ENCODE measurements around the gene CLASRP. TPM values are rescaled to one million over a fixed set of nuclear protein-coding genes. Genes with fewer than 3 reads are reported as not detected.
"Not testable (repeated sequence)": the region's sequence is repeated elsewhere in the genome, so short reads cannot be mapped to it uniquely, and the experiment has no call there.

CLASRP gene
- total RNA-seq, 2 donors from 2014 or later = 48.6 to 58.5 TPM

DNA sequence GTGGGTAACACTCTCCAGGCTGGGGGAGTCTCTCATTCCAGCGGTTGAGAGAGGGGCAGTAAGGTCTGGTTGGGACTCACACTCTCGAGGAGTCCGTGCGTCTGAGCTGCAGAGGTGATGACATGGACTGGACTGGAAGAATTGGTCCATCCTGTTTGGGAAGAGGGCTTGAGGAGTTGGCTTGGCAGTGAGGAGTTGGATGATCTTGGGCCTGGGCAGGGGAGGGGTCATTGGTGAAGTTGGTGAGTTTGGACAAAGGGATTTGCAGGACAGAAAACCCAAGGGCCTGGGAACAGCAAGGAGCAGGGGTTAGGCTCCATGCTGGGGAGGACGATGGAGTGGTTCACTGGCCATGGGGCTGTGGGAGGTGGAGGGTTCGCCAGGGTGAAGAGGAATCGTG is 57.9 kb downstream of the CLASRP start:
- intact Hi-C loops (cut with DNase I) = no loop called here
- no peak for DNase-seq (ENCODE audit: low spot score)

DNA sequence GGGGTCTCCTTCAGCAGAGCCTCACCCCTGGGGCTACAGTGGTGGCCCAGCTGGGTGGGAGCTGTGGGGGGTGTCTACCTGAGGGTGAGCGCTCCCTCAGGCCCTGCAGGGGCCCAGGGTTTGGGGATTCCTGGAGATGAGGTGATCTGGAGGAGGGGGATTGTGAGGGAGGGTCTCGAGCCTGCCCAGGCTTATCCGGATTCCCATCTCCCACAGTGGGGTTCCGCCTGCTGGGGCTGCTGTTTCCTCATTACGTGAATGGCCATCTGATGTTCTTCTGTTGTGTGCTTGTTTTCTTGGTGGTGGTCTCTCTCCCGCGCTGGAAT is 58.6 kb downstream of the CLASRP start:
- no peak for DNase-seq (ENCODE audit: low spot score)
- intact Hi-C loops (cut with DNase I) = no loop called here

DNA sequence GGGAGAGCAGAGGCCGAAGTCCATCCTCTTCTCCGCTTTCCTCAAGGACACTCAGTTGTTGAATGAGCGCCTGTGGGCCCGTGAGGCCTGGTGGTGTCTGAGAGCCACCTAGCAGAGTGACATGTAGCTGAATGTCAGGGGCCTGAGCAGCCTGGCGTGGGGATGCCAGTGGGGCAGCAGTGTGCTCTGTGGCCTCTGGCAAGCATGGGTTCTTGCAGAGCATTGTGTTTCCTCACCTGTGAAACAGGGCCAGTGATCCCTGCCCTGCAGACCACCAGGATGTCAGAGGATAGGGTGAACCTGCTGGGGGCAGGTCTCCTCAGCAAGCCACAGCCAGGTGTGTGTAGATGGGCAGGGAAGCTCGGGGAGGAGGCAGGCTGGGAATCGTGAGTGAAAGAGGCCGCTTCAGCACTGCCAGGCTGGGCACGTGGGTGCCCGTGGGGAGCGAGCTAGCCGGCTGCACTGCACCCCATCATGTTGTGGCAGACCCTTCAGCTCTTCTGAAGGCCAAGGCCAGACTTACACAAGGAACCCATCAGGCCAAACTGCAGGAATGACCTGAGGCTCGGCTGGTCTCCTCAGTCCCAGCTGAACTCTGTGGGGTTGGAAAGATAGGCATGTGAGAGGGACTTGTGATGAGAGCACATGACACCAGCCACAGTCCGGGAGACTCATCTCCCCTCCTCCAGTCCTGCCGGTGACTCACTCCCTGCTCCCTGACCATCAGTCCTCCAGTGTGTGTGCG is 59.1 kb downstream of the CLASRP start:
- peak; percentile 90 for DNase-seq (ENCODE audit: low spot score)
- intact Hi-C loops (cut with DNase I) = no loop called here

DNA sequence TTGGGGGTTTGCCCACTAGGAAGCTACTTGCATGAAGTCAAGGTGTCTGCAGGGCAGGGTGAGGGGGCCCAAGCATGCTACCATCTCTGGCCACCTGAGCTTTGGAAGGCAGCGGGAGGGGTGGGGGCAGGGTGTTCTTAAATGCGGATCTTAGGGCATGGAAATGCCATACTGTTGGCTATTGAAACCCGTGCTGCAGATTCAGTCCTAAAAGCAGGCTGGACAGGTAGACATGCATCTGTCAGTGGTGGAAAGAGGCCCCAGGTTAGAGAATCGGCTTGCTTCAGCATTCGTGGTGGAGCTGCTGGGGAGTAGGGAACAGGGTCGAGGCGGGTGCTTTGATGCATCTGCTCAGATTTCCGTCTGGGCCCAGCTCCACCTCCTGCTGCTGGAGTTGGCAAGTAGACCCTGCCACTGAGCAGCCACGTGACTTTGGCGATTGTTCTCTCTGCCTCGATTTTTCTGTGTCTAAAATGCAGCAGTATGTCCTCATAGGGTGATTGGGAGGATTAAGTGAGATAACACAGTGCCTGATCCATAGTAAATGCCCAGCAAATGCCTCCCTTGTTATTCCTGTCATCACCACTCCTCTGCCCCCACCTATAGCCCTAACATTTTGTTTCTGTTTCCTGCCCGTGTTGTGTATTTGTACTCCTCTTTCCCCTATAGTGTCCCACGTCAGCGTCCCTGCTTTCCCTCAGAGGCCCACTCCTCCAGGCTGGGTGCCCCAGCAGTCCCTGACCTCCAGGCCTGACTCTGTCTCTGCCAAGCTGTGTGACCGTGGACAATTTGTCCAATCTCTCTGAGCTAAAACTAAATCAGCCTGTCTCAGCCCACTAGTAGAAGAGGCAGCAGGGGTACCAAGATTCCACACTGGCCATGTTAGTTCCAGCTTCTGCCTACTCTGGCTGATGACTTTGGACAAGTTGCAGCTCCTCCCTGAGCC is 59.9 kb downstream of the CLASRP start:
- no peak for DNase-seq (ENCODE audit: low spot score)

DNA sequence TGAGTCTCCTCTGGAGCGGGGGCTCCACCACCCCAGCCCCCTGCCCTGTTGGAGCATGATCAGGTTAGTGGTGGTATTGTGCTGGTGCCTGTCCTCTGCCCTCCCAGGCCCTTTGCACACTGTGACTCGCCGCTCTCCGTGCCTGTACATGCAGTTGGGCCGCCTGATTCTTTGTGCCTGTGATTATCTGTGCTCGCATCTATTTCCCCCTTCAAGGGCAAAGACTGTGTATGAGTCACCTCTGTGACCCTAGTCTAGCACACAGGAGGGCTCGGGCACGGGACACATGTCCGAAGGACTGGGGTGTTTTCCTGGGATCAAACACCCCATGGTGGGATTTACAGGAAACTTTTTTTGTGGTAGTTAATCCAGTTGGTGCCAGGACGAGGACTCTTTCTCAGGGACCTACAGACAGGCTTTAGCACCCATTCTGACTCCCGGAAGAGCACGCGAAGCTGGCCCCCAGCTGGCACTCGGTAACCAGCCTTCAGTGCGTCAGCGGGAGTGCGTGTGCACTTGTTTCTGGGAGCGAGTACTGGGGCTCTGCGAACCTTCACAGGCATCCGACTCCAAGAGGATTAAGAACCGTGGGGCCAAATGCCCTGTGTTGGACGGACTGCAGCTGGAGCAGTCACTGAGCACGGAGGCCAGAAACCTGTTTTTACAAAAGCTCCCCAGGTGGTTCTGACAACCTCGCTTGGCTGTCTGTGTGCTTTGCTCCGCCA is 60.8 kb downstream of the CLASRP start:
- DNase-seq (ENCODE audit: low spot score) = no peak
- intact Hi-C loops (cut with DNase I) = no loop called here

More for the DNA sequence above, 59.9 kb downstream of the CLASRP start:
- intact Hi-C loops (cut with DNase I) = no loop called here

DNA sequence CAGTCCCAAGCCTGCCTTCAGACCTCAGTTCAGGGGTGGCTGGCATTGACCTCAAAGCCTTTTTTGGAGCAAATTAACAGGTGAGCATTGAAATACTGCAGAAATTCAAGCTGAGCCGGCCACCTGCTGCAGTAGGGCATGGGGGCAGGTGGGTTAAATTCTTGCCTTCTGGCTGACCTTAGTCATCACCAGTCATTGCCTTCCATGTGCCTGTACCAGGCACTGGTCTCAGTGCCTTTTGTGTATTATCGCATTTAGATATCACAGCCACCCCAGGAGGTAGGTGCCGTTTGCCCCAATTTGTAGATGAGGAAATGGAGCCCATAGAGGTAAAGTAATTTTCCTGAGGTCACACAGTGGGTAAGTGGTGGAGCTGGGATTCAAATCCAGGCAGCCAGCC is 61.4 kb downstream of the CLASRP start:
- no peak for DNase-seq (ENCODE audit: low spot score)
- intact Hi-C loops (cut with DNase I) = no loop called here

DNA sequence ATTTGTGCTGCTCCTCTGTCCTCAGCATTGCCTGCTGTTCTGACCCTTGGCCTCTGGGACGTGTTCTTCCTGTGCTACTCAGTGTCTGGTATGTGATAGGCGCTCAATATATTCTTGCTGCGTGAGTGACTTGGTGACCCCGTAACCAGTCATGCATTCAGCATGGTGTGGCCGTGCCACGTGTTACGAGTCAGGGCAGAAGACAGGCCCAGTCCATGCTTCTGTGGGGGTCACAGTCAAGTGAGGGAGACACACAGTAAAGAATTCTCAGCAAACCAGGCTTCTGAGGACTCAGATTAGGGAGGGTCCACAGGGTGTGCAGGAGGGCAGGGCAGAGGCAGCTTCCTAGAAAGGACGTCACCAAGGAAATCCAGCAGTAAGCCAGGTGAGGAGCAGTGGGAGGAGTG is 62.0 kb downstream of the CLASRP start:
- DNase-seq (ENCODE audit: low spot score) = no peak
- intact Hi-C loops (cut with DNase I) = no loop called here

DNA sequence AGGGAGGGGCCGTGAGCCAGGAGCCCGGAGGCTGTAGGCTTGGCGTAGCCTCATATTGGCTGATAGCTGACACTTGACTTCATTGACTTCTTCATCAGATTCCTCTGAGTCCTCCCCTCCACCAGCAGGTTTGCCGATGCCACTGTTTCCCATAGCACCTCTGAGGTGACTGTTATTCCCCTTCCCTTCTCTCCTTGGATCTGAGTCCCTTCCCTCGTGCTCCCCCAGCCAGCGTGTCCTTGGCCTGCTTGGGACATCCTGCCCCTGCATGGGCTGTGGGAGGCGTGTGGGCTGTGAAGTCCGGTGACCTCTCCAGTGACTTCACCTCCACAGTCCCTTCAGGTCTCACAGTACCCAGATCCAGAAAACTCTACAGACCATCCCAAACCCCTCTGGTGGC is 63.0 kb downstream of the CLASRP start:
- no peak for DNase-seq (ENCODE audit: low spot score)
- intact Hi-C loops (cut with DNase I) = no loop called here

DNA sequence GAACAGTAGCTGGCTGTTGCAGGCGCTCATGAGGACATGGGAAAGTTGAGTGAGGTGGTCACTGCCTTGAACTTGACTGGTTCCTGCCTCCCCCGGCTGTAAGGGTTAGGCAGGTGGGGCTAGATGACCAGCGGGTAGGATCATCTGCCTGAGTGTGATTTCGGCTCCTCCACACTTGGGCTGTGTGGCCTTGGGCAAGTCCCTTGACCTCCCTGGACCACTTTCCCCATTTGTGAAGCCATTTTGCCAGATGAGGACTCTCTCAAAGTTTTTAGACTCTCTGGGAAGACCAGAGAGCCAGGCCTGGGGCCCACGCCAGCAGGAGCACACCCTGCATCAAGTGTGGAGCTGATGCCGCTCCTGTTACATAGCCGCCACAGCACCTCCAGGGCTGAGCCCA is 63.6 kb downstream of the CLASRP start:
- intact Hi-C loops (cut with DNase I) = no loop called here
- DNase-seq (ENCODE audit: low spot score) = no peak

DNA sequence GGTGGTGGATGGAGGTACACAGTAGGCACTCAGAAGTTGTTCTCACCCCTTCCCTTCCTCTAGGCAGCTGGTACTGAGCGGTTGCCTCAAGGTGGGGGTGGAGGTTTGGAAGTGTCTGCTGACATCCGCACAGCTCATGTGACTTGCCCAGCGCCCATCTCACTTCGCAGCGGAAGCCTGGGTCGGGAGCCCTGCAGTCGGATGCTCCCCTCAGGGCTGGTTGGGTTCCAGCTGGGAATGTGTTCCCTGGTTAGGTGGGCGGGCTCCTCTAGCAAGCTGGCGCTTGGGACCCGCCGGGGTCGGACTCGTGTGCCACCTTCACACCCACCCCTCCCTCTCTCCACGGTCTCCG is 64.3 kb downstream of the CLASRP start:
- intact Hi-C loops (cut with DNase I) = no loop called here
- no peak for DNase-seq (ENCODE audit: low spot score)

DNA sequence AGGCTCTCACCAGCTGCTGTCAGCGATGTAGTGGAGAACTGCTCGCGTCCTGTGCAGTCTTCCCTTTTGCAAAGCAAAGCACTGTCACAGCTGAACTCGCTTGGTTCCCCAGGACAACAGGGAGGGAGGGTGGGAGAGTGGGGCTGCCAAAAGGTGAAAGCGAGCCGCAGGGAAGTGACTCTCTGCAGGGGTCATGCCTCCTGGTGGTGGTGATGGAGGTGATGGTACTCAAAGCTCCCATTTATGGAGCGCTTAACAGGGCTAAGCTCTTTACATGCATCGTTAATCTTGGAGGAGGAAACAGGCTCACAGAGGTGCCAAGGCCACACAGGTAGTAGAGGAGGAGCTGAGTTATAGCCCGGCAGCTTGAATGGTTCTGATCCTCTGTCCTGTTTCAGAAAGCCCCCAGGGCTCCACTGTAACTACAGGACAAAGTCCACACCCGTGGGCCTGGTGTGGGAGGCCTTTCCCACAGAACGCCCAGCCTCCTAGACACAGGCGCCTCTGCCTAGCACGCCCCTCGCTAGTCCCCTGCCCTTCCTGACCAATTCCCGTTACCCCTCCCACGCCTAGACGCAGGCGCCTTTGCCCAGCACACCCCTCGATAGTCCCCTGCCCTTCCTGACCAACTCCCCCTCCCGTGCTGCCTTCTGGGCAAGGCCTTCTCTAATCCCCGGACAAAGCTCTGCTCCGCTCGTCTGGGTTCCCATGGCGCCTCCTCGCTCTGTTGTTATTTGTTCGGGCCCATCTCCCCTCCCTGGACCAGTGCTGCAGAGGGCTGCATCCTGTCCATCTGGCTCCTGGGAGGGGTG is 64.9 kb downstream of the CLASRP start:
- intact Hi-C loops (cut with DNase I) = no loop called here
- DNase-seq (ENCODE audit: low spot score) = no peak

DNA sequence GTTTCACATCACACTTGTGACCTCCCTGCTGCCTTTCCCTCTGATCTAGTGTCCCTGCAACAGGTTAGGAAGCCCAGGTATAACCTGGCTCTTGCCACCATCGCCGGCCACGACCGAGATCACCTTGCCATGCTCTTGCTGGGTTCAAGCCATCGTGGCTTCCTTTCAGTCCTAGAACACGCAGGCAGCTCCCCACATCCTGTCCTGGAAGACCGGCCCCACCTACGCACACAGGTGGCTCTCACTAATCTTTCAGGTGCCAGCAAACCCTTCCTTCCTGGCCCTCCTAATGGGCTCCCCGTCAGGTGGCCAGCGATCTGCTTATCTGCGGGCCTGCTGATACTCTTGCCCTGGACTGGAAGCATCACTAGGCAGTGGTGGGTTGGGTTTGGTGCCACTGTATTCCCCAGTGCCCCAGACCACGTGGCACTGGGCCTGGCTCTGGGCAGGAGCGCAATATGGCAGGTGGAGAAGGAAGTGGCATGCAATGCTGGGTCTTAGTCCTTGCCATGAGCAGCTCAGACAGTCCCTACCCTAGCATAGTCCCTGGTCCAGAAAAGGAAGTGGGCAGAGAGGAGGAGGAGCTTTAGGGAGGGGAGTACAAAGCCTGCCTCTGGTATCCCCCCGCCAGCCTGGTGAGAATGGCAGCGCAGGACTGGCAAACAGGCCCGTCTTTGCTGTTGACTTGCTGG is 66.0 kb downstream of the CLASRP start:
- no peak for DNase-seq (ENCODE audit: low spot score)
- intact Hi-C loops (cut with DNase I) = no loop called here

DNA sequence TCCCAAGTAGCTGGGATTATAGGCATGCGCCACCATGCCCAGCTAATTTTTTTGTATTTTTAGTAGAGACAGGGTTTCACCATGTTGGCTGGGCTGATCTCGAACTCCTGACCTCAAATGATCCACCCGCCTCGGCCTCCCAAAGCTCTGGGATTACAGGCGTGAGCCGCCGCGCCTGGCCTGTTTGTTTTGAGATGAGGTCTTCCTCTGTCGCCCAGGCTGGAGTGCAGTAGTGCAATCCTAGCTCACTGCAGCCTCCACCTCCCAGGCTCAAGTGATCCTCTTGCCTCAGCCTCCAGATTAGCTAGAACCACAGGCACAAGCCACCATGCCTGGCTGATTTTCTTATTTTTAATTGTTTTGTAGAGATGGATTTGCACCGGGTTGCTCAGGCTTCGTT is 67.5 kb downstream of the CLASRP start:
- DNase-seq (ENCODE audit: low spot score) = not testable (repeated sequence)

DNA sequence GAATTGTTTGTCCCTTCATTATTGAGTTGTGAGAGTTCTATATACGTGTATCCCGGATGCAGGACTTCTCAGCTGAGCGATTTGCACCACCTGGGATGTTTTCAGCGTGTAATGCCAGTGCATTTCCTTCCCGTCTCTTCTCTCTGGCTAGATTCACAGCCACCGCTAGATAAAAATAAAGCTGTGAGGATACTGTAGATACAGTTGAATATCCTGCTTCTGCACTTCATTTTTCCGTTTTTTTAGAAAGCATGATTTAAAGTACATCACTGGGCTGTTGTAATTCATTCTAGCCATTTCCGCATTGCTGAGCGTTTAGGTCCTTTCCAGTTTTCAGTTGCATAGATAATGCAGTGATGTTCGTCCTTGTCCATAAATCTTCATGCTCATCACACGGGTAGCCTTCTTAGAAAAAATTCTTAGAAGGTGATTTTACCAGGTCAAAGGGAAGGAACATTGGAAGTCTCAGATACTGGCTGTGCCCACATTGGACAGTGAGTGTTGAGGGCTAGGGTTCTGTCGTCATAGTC is 68.8 kb downstream of the CLASRP start:
- intact Hi-C loops (cut with DNase I) = no loop called here
- DNase-seq (ENCODE audit: low spot score) = no peak

More for the DNA sequence above, 67.5 kb downstream of the CLASRP start:
- intact Hi-C loops (cut with DNase I) = not testable (repeated sequence)

DNA sequence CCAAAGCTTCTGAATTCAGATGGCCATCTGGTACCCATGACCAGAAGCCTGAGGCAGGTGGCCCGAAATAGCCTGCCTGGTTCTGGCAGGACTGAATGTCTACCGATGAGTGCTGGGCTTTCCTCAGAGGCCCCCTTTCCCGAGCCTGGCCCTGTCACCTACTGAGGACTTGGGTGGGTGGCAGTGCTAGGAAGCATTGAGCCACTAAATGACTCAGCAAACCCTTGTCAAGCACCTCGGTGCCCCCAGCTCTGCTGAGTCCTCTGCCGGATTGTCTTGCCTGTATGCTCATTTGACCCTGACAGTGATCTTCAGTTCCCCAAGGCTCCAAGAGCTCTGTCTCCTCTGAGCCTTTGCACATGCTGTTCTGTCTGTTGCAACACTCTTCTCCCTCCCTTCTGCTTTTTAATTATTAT is 72.0 kb downstream of the CLASRP start:
- intact Hi-C loops (cut with DNase I) = no loop called here

DNA sequence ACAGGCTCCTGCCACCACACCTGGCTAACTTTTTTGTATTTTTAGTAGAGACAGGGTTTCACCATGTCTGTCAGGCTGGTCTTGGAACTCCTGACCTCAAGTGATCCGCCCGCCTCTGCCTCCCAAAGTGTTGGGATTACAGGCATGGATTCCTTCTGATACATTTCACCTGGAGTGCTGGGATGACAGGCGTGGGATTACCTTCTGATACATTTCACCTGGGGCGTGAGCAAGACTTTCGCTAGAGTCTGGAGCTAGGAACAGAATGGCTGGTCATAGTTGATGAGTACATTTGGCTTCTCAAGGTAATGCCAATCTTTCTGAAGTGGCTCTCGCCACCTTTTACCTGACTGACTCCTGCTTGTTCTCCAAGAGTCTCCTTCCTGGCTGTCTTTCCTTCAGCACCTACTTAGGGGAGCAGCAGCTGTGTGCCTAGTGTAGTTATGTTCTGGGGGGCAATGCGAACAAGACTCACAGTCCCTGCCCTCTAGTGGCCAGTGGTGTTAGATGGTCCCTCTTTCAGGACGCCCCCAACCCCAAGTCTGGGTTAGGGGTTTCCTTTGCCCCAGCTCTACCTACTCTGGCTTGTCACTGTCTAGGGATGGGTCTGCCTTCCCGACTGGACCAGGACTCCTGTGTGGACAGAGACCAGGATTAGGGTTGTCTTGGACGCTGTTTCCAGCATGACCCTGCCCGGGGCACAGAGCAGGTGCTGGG is 73.4 kb downstream of the CLASRP start:
- intact Hi-C loops (cut with DNase I) = no loop called here
- DNase-seq (ENCODE audit: low spot score) = no peak

More for the DNA sequence above, 72.0 kb downstream of the CLASRP start:
- no peak for DNase-seq (ENCODE audit: low spot score)

DNA sequence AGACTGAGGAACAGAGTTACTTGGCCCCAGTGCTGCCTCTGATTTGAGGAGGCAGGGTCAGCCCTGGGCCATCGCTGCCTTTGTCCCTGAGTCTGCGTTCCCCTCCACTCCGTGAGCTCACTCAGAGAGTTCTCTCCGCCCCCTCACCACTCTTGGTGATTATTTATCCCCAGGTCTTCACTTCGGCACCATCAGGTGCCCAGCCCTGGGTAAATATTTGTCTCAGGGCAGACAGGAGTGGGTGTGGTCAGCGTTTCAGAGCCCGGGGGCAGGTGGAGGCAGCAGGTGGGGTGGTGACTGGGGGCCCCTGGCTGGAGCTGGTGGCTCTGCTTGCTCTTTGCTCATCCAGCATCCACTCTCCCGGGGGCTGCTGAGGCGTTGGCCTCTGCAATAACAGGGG is 74.8 kb downstream of the CLASRP start:
- no peak for DNase-seq (ENCODE audit: low spot score)
- intact Hi-C loops (cut with DNase I) = no loop called here

DNA sequence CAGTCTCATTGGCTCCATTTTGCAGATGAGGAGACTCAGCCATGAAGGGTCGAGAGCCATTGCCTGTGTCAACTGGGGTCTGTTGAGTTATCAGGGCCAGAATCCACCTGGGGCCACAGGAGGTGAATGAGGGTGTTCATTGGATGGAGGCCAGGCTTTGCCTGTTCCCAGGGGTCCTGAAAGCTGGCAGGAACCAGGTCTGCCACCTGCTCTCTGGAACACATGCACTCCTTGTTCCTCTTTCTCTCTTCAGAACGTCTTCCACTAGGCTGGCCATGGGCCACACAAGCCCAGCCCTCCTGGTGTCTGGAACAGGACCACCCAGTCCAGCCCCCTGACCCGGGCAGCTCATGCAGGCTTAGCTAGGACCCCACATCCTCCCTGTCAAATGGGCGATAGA is 75.3 kb downstream of the CLASRP start:
- intact Hi-C loops (cut with DNase I) = no loop called here
- no peak for DNase-seq (ENCODE audit: low spot score)
